H1 (cell line): ENCODE data around the gene SLC16A9. TPM values are rescaled to one million over a fixed set of nuclear protein-coding genes. Genes with fewer than 3 reads are reported as not detected.

Source experiments
- CTCF ChIA-PET: fragments of 300-600 bp; sonication (Branson Sonifier 250); formaldehyde crosslinking; loops from one replicate; lab custom pipeline; 2021; ENCODE audit not compliant: partially characterized antibody; lab: Charles Lee
- POLR2A ChIA-PET: fragments of 300-600 bp; sonication (Branson Sonifier 250); formaldehyde crosslinking; loops from one replicate; lab custom pipeline; 2021; ENCODE audit warnings: inconsistent platforms; ENCODE audit not compliant: partially characterized antibody; lab: Charles Lee
- DNase-seq, 2 experiments: peaks; one replicate each; pipeline versions ENCODE4 v3.0.0 to v3.0.0-alpha.2; 2010 to 2022; ENCODE audit warnings: low spot score in 2 of 2, low read depth in 1 of 2, mixed read lengths in 1 of 2
- FAIRE-seq: peaks from 2 replicates; lab custom pipeline; 2011; peaks lifted over from hg19 to GRCh38; lab: Jason Lieb, UNC
- H2AFZ ChIP-seq: 2 replicates; pipeline ENCODE4 v1.8.1; 2012; ENCODE audit warnings: low read length, inconsistent platforms
- H2AK5ac ChIP-seq: 2 replicates; pipeline ENCODE4 v1.6.1; 2013; ENCODE audit warnings: low read depth, low read length
- H2BK120ac ChIP-seq: replicated peaks from 2 replicates; pipeline ENCODE3; 2013; ENCODE audit warnings: low read depth, low read length, inconsistent platforms
- H2BK12ac ChIP-seq: 2 replicates; pipeline ENCODE4 v1.6.1; 2013; ENCODE audit warnings: low read depth, low read length
- H2BK15ac ChIP-seq: 2 replicates; pipeline ENCODE4 v1.6.1; 2013; ENCODE audit warnings: low read length
- H2BK20ac ChIP-seq: 2 replicates; pipeline ENCODE4 v1.6.1; 2013; ENCODE audit warnings: low read length
- H2BK5ac ChIP-seq: 2 replicates; pipeline ENCODE4 v1.6.1; 2013; ENCODE audit warnings: low read depth, low read length
- H3K14ac ChIP-seq: 2 replicates; pipeline ENCODE4 v1.6.1; 2013; ENCODE audit warnings: inconsistent platforms; ENCODE audit not compliant: insufficient read length
- H3K18ac ChIP-seq: 2 replicates; pipeline ENCODE4 v1.6.1; 2013; ENCODE audit warnings: low read length; ENCODE audit errors: extremely low read depth
- H3K23ac ChIP-seq: 2 replicates; pipeline ENCODE4 v1.6.1; 2013; ENCODE audit warnings: inconsistent platforms; ENCODE audit not compliant: insufficient read length
- H3K23me2 ChIP-seq: 2 replicates; pipeline ENCODE4 v1.6.1; 2013; ENCODE audit warnings: low read depth, low read length
- H3K27ac ChIP-seq: 2 replicates; pipeline ENCODE4 v1.6.1; 2011; ENCODE audit warnings: low read depth, low read length, inconsistent platforms
- H3K27me3 ChIP-seq, 4 experiments: replicated peaks in 1 of 4; 1 replicate in 1 of 4; 2 replicates in 3 of 4; pipeline versions ENCODE4 v1.6.1 to v1.8.1; 2011 to 2013; ENCODE audit warnings: low read length in 3 of 4, mild to moderate bottlenecking in 3 of 4, inconsistent platforms in 2 of 4, mixed read lengths in 2 of 4, moderate library complexity in 1 of 4; ENCODE audit not compliant: control insufficient read depth in 3 of 4, insufficient read depth in 3 of 4; ENCODE audit errors: extremely low read depth in 1 of 4
- H3K36me3 ChIP-seq, 4 experiments: 2 replicates each; pipeline versions ENCODE4 v1.6.1 to v1.8.1; 2011 to 2013; ENCODE audit warnings: mild to moderate bottlenecking in 4 of 4, low read length in 3 of 4, moderate library complexity in 2 of 4, control low read depth in 1 of 4, inconsistent platforms in 1 of 4; ENCODE audit not compliant: insufficient read depth in 4 of 4, control insufficient read depth in 2 of 4
- H3K4ac ChIP-seq: replicated peaks from 2 replicates; pipeline ENCODE3; 2013; ENCODE audit warnings: low read length, low read depth, mixed read lengths, inconsistent platforms; ENCODE audit not compliant: insufficient read length
- H3K4me1 ChIP-seq, 4 experiments: replicated peaks in 1 of 4; 1 replicate in 1 of 4; 2 replicates in 3 of 4; pipeline versions ENCODE4 v1.6.1 to v1.8.1; 2011 to 2013; ENCODE audit warnings: low read length in 3 of 4, inconsistent platforms in 2 of 4, mixed read lengths in 1 of 4; ENCODE audit not compliant: insufficient read depth in 4 of 4, control insufficient read depth in 3 of 4
- H3K4me2 ChIP-seq, 2 experiments: 2 replicates each; pipeline versions ENCODE4 v1.6.1 to v1.8.1; 2011 to 2013; ENCODE audit warnings: low read depth in 2 of 2, low read length in 2 of 2, control low read depth in 1 of 2, inconsistent platforms in 1 of 2, mild to moderate bottlenecking in 1 of 2; ENCODE audit not compliant: insufficient read depth in 1 of 2
- H3K4me3 ChIP-seq, 4 experiments: fragments of 200-600, 300-600 bp in 1 of 4; sonication (generic), shearing (Covaris generic), sonication (Bioruptor Twin) in 1 of 4; 2 replicates each; pipeline versions ENCODE4 v1.5.1 to v1.8.1; 2011 to 2016; ENCODE audit warnings: low read length in 4 of 4, low read depth in 3 of 4, control low read depth in 2 of 4, inconsistent platforms in 2 of 4, mild to moderate bottlenecking in 2 of 4, mixed read lengths in 1 of 4, moderate library complexity in 1 of 4; ENCODE audit not compliant: insufficient read depth in 2 of 4; ENCODE audit errors: extremely low read depth in 1 of 4
- H3K56ac ChIP-seq: replicated peaks from 2 replicates; pipeline ENCODE3; 2013; ENCODE audit warnings: low read depth, mild to moderate bottlenecking, mixed read lengths, low read length, inconsistent platforms; ENCODE audit not compliant: insufficient read length
- H3K79me1 ChIP-seq: 2 replicates; pipeline ENCODE4 v1.6.1; 2013; ENCODE audit warnings: low read depth, low read length, control low read depth
- H3K79me2 ChIP-seq, 2 experiments: 2 replicates each; pipeline versions ENCODE4 v1.6.1 to v1.8.1; 2012 to 2013; ENCODE audit warnings: low read length in 2 of 2, mild to moderate bottlenecking in 2 of 2, inconsistent platforms in 1 of 2; ENCODE audit not compliant: insufficient read depth in 2 of 2, control insufficient read depth in 1 of 2
- H3K9ac ChIP-seq, 4 experiments: replicated peaks in 1 of 4; 1 replicate in 1 of 4; 2 replicates in 3 of 4; pipeline versions ENCODE4 v1.6.1 to v1.8.1; 2011 to 2013; ENCODE audit warnings: low read depth in 3 of 4, low read length in 3 of 4, control low read depth in 2 of 4, mild to moderate bottlenecking in 2 of 4, moderate library complexity in 2 of 4, inconsistent platforms in 1 of 4; ENCODE audit errors: extremely low read depth in 1 of 4
- H3K9me3 ChIP-seq, 2 experiments: 2 replicates each; pipeline versions ENCODE4 v1.6.1 to v1.8.1; 2012 to 2013; ENCODE audit warnings: mild to moderate bottlenecking in 2 of 2, moderate library complexity in 2 of 2, control low read depth in 1 of 2, inconsistent platforms in 1 of 2, low read depth in 1 of 2, low read length in 1 of 2, mixed read lengths in 1 of 2; ENCODE audit not compliant: insufficient read depth in 2 of 2
- H4K20me1 ChIP-seq, 2 experiments: replicated peaks in 1 of 2; 2 replicates each; pipeline versions ENCODE3 to v1.8.1; 2011 to 2013; ENCODE audit warnings: inconsistent platforms in 2 of 2, low read length in 2 of 2, mild to moderate bottlenecking in 1 of 2; ENCODE audit not compliant: insufficient read depth in 2 of 2, control insufficient read depth in 1 of 2
- H4K5ac ChIP-seq: 2 replicates; pipeline ENCODE4 v1.6.1; 2013; ENCODE audit warnings: low read length, low read depth, mixed read lengths, inconsistent platforms; ENCODE audit not compliant: insufficient read length
- H4K8ac ChIP-seq: 2 replicates; pipeline ENCODE4 v1.8.0; 2013; ENCODE audit warnings: mild to moderate bottlenecking, moderate library complexity, low read length, inconsistent platforms; ENCODE audit not compliant: insufficient read depth; ENCODE audit errors: extremely low read depth
- H4K91ac ChIP-seq: replicated peaks from 2 replicates; pipeline ENCODE3; 2013; ENCODE audit warnings: low read length, mixed read lengths, inconsistent platforms; ENCODE audit not compliant: insufficient read length
- GTF2F1 ChIP-seq: IDR thresholded peaks from 2 replicates; pipeline ENCODE4 v1.6.1; 2012; ENCODE audit warnings: low read depth, low read length, improper control_type of control experiment, borderline replicate concordance
- RXRA ChIP-seq: IDR thresholded peaks from 2 replicates; pipeline ENCODE4 v1.6.1; 2011; ENCODE audit warnings: low read depth, mild to moderate bottlenecking, low read length, moderate library complexity; ENCODE audit not compliant: insufficient read depth
- WGBS, 2 experiments: shearing (Covaris generic) in 1 of 2; methylation state at CpG; one replicate each; pipeline versions ENCODE4 v1.1.6 to v1.1.7; 2013 to 2015; ENCODE audit warnings: low lambda C conversion rate in 2 of 2, mixed read lengths in 2 of 2, inconsistent platforms in 1 of 2, low coverage in 1 of 2, missing lambda C conversion rate in 1 of 2; ENCODE audit not compliant: insufficient replicate concordance in 2 of 2, insufficient coverage in 1 of 2, insufficient read length in 1 of 2; ENCODE audit errors: extremely low coverage in 1 of 2, missing lambda C conversion rate in 1 of 2; 5-methylcytosine and 5-hydroxymethylcytosine counted together
- polyA plus RNA-seq, 7 experiments: library from polyadenylated mRNA; depleted of rRNA in 3 of 7; stranded (reverse) in 5 of 7; unstranded in 2 of 7; fragments of >200 nt in 5 of 7; fragments of 200-250 nt in 2 of 7; gene quantifications; 1 replicate in 5 of 7; 2 replicates in 1 of 7; 4 replicates in 1 of 7; pipeline versions ENCODE4 v1.2.1 to v1.2.3, GENCODE V29; 2011 to 2013; ENCODE audit warnings: missing spikeins in 2 of 7, mixed read lengths in 2 of 7
- total RNA-seq: library from RNA; stranded (reverse); fragmentation: NEBNext Ultra II Directional; extraction: Animal tissue kit (Norgen Biotek cat#: 25700); gene quantifications from 2 replicates; pipeline ENCODE4 v1.2.1, GENCODE V29; 2021

Gene SLC16A9
- total and polyA plus RNA-seq, 2 of the 8 experiments (the other 6 are each of a cell fraction or from before 2014, with no cell fraction given) = 11.2 to 20.5 TPM

- Histone ChIP-seq H4K91ac (no peak overlapping the region), H2AK5ac (no peak overlapping the region), H3K9me3 (no peaks in the 10 kb centered on the region), H3K4me3 (no peak overlapping the region), H2AFZ (no peak overlapping the region), H3K4me2 (no peak overlapping the region), H3K4ac (no peak overlapping the region), H3K9ac (no peak overlapping the region), H3K36me3 (peaks cover 0 to 2% (median under 1%) of the 10 kb centered on the region in 4 experiments; a peak in 1 of 8 replicates), H3K18ac (no peak overlapping the region), H4K20me1 (no peaks in the 10 kb centered on the region), H2BK5ac (no peak overlapping the region), H3K79me1 (no peaks in the 10 kb centered on the region; the same call in 1 of the 2 replicates), H2BK15ac (no peak overlapping the region), H3K79me2 (peaks cover 0 to 19% of the 10 kb centered on the region in 2 experiments; a peak in 2 of 4 replicates), H4K5ac (no peak overlapping the region), H3K23ac (no peak overlapping the region), H3K4me1 (peaks cover 0 to 4% (median 1%) of the 10 kb centered on the region in 4 experiments; a peak in 3 of 7 replicates), H2BK20ac (no peak overlapping the region), H3K14ac (no peak overlapping the region), H3K23me2 (peaks cover 11% of the 10 kb centered on the region; the same call in 1 of the 2 replicates), H3K27me3 (peaks cover 0 to 5% (median 2%) of the 10 kb centered on the region in 4 experiments; a peak in 3 of 7 replicates), H2BK12ac (no peak overlapping the region), H4K8ac (no peak overlapping the region), H3K27ac (no peak overlapping the region), H3K56ac (no peak overlapping the region), H2BK120ac (no peak overlapping the region)
- WGBS, 2 experiments = 89% methylated on average over 2 of the region's 2 CpGs; no CpG with 5 or more reads in 1 of the 2 experiments
- TF ChIP-seq RXRA (no peak), GTF2F1 (no peak)
- ChIA-PET POLR2A (no interaction called here), CTCF (no interaction called here)
- FAIRE-seq = no peak
- DNase-seq = no peak
Measured at GRCh38 chr10:59704630-59705029, 5.0 kb downstream of the SLC16A9 start.
